H1 (cell line): ENCODE measurements around the gene TNFAIP1. TPM values are rescaled to one million over a fixed set of nuclear protein-coding genes. Genes with fewer than 3 reads are reported as not detected.

Experiments
- EZH2 ChIP-seq: fragments of 200-600 bp; sonication (generic); IDR thresholded peaks from 2 replicates; pipeline ENCODE4 v1.7.1; 2012; ENCODE audit warnings: low read depth, mild to moderate bottlenecking, moderate library complexity, low read length, inconsistent platforms; ENCODE audit not compliant: severe bottlenecking
- PHF8 ChIP-seq: fragments of 200-600 bp; sonication (generic); conservative IDR thresholded peaks from 2 replicates; pipeline ENCODE4 v1.7.1; 2012; ENCODE audit warnings: low read depth, mild to moderate bottlenecking, inconsistent platforms, low read length, moderate library complexity
- polyA plus RNA-seq, 7 experiments: library from polyadenylated mRNA; depleted of rRNA in 3 of 7; stranded (reverse) in 5 of 7; unstranded in 2 of 7; fragments of >200 nt in 5 of 7; fragments of 200-250 nt in 2 of 7; gene quantifications; 1 replicate in 5 of 7; 2 replicates in 1 of 7; 4 replicates in 1 of 7; pipeline versions ENCODE4 v1.2.1 to v1.2.3, GENCODE V29; 2011 to 2013; ENCODE audit warnings: missing spikeins in 2 of 7, mixed read lengths in 2 of 7
- total RNA-seq: library from RNA; stranded (reverse); fragmentation: NEBNext Ultra II Directional; extraction: Animal tissue kit (Norgen Biotek cat#: 25700); gene quantifications from 2 replicates; pipeline ENCODE4 v1.2.1, GENCODE V29; 2021

Gene TNFAIP1
- total and polyA plus RNA-seq, 2 of the 8 experiments (the other 6 are each of a cell fraction or from before 2014, with no cell fraction given) = 16.9 to 19.5 TPM

DNA sequence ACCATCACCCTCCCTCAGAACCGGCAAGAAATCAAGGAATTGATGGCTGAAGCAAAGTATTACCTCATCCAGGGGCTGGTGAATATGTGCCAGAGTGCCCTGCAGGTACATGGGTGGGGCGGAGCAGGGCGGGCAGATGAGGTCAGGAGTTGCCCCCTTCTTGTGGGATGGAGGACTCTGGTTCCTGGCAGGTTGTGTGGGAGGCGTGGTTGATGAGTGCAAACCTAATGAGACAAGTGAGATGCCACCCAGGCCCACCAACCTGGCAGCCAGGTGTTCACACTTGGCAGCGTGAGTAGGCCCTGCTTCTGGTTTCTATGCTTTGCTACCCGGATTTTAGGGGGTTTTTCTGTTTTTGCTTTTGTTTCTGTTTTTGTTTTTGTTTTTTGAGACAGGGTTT is 4.8 kb downstream of the TNFAIP1 start (continued):
- no peak for TF ChIP-seq PHF8
- no peak for TF ChIP-seq EZH2
